Testis (tissue), 2 donors: ENCODE measurements around the gene SMC1B.

Experiments used
- POLR2A ChIP-seq: fragments of 450-650 bp; IDR thresholded peaks from one replicate; pipeline ENCODE4 v1.6.1; 2017; ENCODE audit warnings: antibody characterized with exemption, mild to moderate bottlenecking, moderate library complexity
- TF ChIP-seq, protein P1 (sequence below), 3 experiments: fragments of 450-650 bp in 2 of 3; fragments of 200-600 bp in 1 of 3; sonication (generic) in 1 of 3; IDR thresholded peaks; one replicate each; pipeline ENCODE4 v1.5.1; 2016 to 2019; ENCODE audit warnings: antibody characterized with exemption in 3 of 3, mild to moderate bottlenecking in 2 of 3, moderate library complexity in 1 of 3

DNA sequence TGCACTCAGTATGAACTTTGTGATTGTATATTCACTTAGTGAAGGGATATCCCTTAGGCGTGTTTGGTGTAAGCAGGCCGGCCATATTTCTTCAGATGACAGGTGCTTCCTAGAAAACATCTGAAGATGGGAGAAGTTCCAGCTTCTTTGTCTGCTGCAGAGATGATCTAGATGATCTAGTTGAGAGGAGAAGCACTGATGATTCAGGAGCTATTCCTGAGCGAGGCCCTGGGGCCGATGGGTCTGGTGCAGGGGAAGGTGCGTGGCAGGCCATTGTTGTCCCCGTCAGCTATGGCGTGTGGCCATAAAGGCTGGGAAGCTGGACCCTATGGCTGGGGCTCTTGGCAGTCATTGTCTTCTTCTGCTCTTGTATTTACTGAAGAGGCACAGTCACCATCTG is 89.7 kb downstream of the SMC1B start:
- no peak for TF ChIP-seq POLR2A
- TF ChIP-seq, protein P1, sequence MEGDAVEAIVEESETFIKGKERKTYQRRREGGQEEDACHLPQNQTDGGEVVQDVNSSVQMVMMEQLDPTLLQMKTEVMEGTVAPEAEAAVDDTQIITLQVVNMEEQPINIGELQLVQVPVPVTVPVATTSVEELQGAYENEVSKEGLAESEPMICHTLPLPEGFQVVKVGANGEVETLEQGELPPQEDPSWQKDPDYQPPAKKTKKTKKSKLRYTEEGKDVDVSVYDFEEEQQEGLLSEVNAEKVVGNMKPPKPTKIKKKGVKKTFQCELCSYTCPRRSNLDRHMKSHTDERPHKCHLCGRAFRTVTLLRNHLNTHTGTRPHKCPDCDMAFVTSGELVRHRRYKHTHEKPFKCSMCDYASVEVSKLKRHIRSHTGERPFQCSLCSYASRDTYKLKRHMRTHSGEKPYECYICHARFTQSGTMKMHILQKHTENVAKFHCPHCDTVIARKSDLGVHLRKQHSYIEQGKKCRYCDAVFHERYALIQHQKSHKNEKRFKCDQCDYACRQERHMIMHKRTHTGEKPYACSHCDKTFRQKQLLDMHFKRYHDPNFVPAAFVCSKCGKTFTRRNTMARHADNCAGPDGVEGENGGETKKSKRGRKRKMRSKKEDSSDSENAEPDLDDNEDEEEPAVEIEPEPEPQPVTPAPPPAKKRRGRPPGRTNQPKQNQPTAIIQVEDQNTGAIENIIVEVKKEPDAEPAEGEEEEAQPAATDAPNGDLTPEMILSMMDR (IDR thresholded peaks at IDR 0.05), result no peak
